ENCODE measurements around the gene TPRN. TPM values are rescaled to one million over a fixed set of nuclear protein-coding genes. Genes with fewer than 3 reads are reported as not detected.

The TPRN gene
- total RNA-seq, 1 experiment from 2014 or later: 24.9 TPM

GRCh38 chr9:137227054-137227852, 26.7 kb upstream of the TPRN start, which contains the start of gene RNF224:
TSS of gene RNF224 (plus strand) at chr9:137227502. CDS start at chr9:137228336, 834 bp downstream.
- Histone ChIP-seq H3K9me2 (ENCODE audit: insufficient read depth) (no peaks in the 10 kb centered on the region), H3K27ac (ENCODE audit: low read depth, low read length) (peak within 1 kb of the TSS; percentile 88), H3K27me3 (ENCODE audit: insufficient read depth, low read length) (no peaks in the 10 kb centered on the region), H2AFZ (ENCODE audit: low read depth, low read length, poor library complexity, severe bottlenecking) (no peak within 1 kb of the TSS), H3K4me2 (ENCODE audit: low read length) (peak within 1 kb of the TSS; percentile 99), H3K9ac (ENCODE audit: low read length) (peak within 1 kb of the TSS; percentile 97), H3K4me3 (replicated peaks in 1 of 2; ENCODE audit: low read depth in 1 of 2, low read length in 2 of 2) (peak within 1 kb of the TSS; percentile 14 to 48), H3K79me2 (ENCODE audit: insufficient read depth, low read length) (no peaks in the 10 kb centered on the region), H3K36me3 (ENCODE audit: control insufficient read depth in 1 of 2, insufficient read depth in 2 of 2, low read length in 2 of 2) (no peaks in the 10 kb centered on the region), H3K9me3 (ENCODE audit: control insufficient read depth in 1 of 2, insufficient read depth in 1 of 2, low read depth in 1 of 2, low read length in 2 of 2) (no peaks in the 10 kb centered on the region), H4K20me1 (ENCODE audit: insufficient read depth) (no peaks in the 10 kb centered on the region), H3K4me1 (ENCODE audit: control insufficient read depth in 1 of 2, insufficient read depth in 2 of 2, low read length in 2 of 2) (peaks cover 44 to 68% of the 10 kb centered on the region in 2 experiments)
- POLR2A ChIA-PET: interaction anchor here (0.7 to 2.5 kb wide), 8 partner anchors 9 to 104 kb away, joined by 3 to 16 read pairs (median 3); partner anchors contain the start of genes ANAPC2, SSNA1, TPRN and TUBB4B
- RAD21 ChIA-PET (ENCODE audit: low non-redundant PET in 1 of 2, low total read pairs in 2 of 2, uncharacterized antibody in 2 of 2, unreplicated experiment in 2 of 2): interaction anchor here (0.6 to 1.9 kb wide), 11 partner anchors 12 to 181 kb away, joined by 3 to 9 read pairs (median 3); partner anchors contain the start of genes ANAPC2 (in 2 of the 2) and SSNA1 (in 2 of the 2)
- DNase-seq (ENCODE audit: low read depth, low spot score): peak; percentile 71
- BruUV-seq (replicated peaks): no TSS peak
- peak; percentile 61 for ATAC-seq
- TF ChIP-seq ELF1 (IDR thresholded peaks at IDR 0.05; ENCODE audit: borderline replicate concordance, low read depth) (no peak), POLR2AphosphoS5 (IDR thresholded peaks at IDR 0.05; ENCODE audit: low read depth, low read length) (peak; percentile 72), CTCF (IDR thresholded peaks at IDR 0.05 in 2 of 3, conservative IDR thresholded peaks at IDR 0.05 in 1 of 3; ENCODE audit: borderline replicate concordance in 1 of 3, insufficient read depth in 1 of 3, low read depth in 2 of 3, low read length in 2 of 3) (peak in 2 of 3 experiments; percentile 88 to 93; a peak in 4 of 6 replicates)
- intact Hi-C loops (cut with micrococcal nuclease): loop anchor here (1.0 to 10.0 kb wide), 4 partner anchors 40 to 442 kb away; partner anchors contain the start of genes ANAPC2, NPDC1 and SSNA1
- CTCF ChIA-PET: interaction anchor here (0.6 to 4.7 kb wide), 21 partner anchors 10 to 198 kb away, joined by 3 to 43 read pairs (median 5); partner anchors contain the start of genes ANAPC2, LRRC26, MAN1B1 and SAPCD2
